GM06990 (cell line): ENCODE measurements around the gene PERM1.
"Not testable (repeated sequence)": the region's sequence is repeated elsewhere in the genome, so short reads cannot be mapped to it uniquely, and the experiment has no call there.

Experiments
- DNase-seq: peaks from one replicate; pipeline ENCODE4 v3.0.0-alpha.2; 2011; ENCODE audit not compliant: insufficient read length; ENCODE audit errors: extremely low read depth
- H3K27me3 ChIP-seq: replicated peaks from 2 replicates; pipeline ENCODE4 v1.6.0; 2011; ENCODE audit warnings: low read length; ENCODE audit not compliant: control insufficient read depth, insufficient read depth
- H3K36me3 ChIP-seq: 2 replicates; pipeline ENCODE4 v1.5.1; 2011; ENCODE audit warnings: low read length; ENCODE audit not compliant: control insufficient read depth, insufficient read depth
- H3K4me3 ChIP-seq: replicated peaks from 2 replicates; pipeline ENCODE4 v1.5.1; 2011; ENCODE audit warnings: low read depth, mild to moderate bottlenecking, control low read depth, low read length
- TF ChIP-seq, protein P1 (sequence below): IDR thresholded peaks from 2 replicates; pipeline ENCODE4 v1.5.1; 2011; ENCODE audit warnings: low read length, control low read depth, mild to moderate bottlenecking, inconsistent platforms; ENCODE audit not compliant: insufficient read depth, poor library complexity, severe bottlenecking

PERM1 gene

DNA sequence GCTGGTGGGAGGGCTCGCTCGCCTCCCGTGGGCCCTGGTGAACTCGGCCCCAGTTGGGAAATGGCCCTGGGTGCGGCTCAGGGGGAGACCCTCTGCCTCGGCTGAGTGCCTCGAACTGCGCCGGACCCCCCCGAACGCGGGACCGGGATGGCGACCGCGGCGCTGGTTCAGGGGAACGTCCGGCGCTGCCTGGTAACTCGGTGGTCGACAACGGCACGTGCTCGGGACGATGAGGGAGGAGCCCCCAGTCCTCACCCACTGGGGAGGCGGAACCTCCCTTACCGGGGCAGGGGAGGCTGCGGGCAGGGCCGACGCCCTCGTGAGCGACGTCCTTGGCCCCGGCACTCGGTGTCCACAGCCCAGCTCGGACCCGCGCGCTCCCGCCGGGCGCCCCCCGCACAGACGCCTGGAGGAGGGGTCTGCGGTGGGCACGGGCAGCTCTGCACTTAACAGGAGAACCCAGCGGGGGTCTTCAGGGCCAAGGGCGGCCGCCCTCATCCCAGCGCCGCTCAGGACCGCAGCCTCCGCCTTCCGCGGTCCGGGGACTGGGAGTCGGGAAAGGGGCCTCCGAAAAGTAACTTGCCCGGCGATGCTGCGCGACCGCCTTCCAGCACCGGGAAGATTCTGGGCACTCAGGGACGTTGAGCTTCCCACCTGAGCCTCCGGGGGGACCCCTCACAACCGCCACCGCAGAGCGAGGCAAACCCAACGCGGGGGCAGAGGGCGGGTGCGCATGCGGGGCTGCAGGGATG lies 16.3 kb upstream of the PERM1 start:
- H3K4me3 ChIP-seq, result no peak overlapping the region
- TF ChIP-seq, protein P1, sequence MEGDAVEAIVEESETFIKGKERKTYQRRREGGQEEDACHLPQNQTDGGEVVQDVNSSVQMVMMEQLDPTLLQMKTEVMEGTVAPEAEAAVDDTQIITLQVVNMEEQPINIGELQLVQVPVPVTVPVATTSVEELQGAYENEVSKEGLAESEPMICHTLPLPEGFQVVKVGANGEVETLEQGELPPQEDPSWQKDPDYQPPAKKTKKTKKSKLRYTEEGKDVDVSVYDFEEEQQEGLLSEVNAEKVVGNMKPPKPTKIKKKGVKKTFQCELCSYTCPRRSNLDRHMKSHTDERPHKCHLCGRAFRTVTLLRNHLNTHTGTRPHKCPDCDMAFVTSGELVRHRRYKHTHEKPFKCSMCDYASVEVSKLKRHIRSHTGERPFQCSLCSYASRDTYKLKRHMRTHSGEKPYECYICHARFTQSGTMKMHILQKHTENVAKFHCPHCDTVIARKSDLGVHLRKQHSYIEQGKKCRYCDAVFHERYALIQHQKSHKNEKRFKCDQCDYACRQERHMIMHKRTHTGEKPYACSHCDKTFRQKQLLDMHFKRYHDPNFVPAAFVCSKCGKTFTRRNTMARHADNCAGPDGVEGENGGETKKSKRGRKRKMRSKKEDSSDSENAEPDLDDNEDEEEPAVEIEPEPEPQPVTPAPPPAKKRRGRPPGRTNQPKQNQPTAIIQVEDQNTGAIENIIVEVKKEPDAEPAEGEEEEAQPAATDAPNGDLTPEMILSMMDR, result no peak

DNA sequence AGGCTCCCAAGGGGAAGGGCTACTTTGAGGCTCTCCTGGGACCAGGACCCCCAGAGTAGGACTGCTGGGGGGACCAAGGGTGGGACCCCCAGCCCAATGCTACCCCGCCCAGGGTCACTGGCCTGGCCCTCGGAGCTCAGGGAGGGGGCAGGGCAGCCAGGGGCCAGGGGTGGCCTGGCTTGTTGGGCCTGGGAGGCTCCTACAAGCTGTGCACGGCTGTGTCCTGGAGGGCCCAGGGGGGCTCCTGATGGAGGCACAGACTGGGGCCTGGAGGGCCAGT lies 15.8 kb upstream of the PERM1 start:
- TF ChIP-seq, protein P1, result no peak
- Histone ChIP-seq H3K4me3 (no peak overlapping the region), H3K36me3 (no peaks in the 10 kb centered on the region), H3K27me3 (no peaks in the 10 kb centered on the region; the same call in 1 of the 2 replicates)
- DNase-seq, result no peak

More for the DNA sequence above, 16.3 kb upstream of the PERM1 start:
- no peaks in the 10 kb centered on the region for H3K36me3 ChIP-seq
- H3K27me3 ChIP-seq, result no peaks in the 10 kb centered on the region; the same call in 1 of the 2 replicates
- DNase-seq, result no peak

DNA sequence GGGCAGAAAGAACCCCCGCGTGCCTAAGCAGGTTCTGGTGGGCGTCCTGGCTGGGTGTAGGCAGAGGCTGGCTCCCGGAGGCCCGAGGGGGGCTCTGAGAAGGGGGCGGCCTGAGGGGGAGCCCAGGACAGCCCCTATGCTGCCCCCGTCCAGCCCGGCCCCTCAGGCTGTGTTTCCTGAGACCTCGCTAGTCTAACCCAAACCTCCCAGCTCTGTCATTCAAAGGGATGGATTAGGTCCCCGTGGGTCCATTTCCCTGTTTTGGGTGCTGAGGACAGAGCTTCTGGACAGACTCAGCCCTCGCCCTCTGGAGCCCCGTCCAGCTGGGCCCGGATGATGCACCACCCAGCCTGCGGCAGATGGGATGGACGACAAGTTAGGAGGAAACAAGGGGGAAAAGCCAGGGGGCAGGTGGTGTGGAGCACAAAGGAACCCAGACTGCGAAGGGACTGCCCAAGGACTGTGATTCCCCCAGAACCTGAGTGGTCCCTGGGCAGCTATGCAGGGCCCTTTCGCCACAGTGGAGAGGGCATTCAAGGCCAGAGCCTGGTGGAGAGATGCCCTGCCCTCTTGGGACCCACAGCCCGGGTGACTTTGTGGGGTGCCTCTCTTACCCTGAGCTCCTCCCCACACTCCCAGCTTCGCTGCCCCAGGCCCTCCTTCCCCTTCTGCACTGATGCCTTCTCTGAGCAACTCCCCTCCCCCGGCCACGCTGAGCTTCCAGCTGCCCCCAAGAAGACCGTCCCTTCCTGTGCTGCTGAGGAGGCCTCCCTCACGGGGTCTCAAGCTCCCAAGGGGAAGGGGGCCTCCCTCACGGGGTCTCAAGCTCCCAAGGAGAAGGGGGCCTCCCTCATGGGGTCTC lies 15.2 kb upstream of the PERM1 start:
- H3K36me3 ChIP-seq, result no peaks in the 10 kb centered on the region
- DNase-seq, result no peak
- no peaks in the 10 kb centered on the region; the same call in 1 of the 2 replicates for H3K27me3 ChIP-seq
- H3K4me3 ChIP-seq, result no peak overlapping the region
- TF ChIP-seq, protein P1, result no peak

DNA sequence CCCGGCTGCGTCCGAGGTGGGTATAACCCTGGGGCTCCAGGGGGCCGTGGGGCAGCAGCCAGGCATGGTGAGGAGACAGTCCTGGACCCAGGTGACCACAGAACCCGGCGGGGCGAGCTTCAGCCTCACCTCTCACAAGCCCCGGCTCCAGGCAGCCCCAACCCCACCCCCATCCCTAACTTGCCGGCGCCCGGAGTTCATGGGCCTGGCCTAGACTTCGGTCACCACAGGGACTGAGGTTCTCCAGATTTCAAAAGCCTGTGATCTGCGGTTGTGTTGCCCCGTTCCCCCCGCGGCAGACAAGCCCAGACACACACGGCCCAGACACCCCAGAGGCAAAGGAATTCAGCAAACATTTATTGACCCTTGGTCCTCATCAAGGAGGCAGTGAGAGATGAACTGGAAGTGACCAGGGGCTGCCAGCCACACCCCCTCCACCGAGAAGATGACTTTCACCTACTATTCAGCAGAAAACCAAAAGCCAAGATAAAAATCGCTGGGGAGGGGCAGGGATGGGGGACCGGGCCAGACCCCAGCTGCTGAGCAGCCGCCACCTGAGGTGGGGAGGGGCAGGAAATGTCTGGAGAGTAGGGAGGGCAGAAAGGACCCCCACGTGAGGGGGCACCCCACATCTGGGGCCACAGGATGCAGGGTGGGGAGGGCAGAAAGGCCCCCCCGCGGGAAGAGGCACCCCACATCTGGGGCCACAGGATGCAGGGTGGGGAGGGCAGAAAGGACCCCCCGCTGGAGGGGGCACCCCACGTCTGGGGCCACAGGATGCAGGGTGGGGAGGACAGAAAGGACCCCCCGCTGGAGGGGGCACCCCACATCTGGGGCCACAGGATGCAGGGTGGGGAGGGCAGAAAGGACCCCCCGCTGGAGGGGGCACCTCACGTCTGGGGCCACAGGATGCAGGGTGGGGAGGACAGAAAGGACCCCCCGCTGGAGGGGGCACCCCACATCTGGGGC lies 14.1 kb upstream of the PERM1 start:
- Histone ChIP-seq H3K36me3 (no peaks in the 10 kb centered on the region), H3K4me3 (no peak overlapping the region), H3K27me3 (no peaks in the 10 kb centered on the region; the same call in 1 of the 2 replicates)
- TF ChIP-seq, protein P1, result no peak
- DNase-seq, result no peak

DNA sequence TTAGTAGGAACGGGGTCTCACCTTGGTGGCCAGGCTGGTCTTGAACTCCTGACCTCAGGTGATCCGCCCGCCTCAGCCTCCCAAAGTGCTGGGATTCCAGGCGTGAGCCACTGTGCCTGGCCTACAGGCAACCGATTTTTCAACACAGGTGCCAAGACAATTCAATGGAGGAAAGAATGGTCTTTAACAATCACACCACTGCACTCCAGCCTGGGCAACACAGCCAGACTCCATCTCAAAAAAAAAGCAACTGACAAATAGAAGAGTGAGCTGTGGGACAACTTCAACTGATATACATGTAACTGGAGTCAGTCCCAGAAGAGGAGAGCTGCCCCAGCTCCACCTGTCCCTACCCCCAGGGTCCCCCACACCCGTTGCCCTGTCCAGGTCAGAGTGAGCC lies 12.7 kb upstream of the PERM1 start:
- DNase-seq, H3K4me3 ChIP-seq, H3K36me3 ChIP-seq, H3K27me3 ChIP-seq: not testable (repeated sequence)
